AG08395 (cell line): ENCODE measurements around the gene FGA.

Experiments
- DNase-seq: peaks from one replicate; pipeline ENCODE4 v3.0.0; 2012; ENCODE audit warnings: mixed read lengths, low spot score

FGA gene

DNA sequence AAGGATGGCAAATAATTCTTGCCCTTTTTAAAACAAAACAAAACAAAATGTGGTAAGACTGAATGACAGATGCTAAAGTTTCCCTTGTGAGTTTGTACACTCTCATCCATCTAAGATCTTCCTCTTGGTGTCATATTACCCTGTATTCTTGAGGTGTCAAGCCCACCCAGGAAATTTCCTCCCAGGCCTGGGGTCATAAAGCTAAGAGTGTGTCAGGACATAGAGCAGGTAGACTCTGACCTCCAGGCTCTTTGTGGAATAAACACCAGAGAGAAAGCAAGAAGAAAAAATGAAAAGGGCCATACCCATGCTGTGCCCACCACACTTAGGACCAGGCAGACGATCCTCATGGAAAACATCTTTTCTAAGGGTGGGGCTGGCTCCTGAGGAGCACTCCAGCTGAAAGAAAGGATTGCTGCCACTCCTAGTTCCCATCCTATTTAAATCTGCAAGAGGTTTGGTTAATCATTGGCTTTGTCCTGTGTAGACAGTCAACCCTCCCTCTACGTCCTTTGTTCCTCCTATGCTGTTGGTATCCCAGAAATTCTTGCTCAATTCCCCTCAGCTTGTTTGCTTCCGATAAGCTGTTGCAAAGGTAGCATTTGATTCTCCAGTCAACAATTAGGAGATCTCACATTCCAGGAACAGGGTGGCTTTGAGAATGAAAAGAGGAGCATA lies at the start of gene FGA:
FGA (minus strand) TSS at position 414 of the 678 bp plus-strand sequence; CDS start at position 359, 55 bp downstream.
- no peak for DNase-seq

DNA sequence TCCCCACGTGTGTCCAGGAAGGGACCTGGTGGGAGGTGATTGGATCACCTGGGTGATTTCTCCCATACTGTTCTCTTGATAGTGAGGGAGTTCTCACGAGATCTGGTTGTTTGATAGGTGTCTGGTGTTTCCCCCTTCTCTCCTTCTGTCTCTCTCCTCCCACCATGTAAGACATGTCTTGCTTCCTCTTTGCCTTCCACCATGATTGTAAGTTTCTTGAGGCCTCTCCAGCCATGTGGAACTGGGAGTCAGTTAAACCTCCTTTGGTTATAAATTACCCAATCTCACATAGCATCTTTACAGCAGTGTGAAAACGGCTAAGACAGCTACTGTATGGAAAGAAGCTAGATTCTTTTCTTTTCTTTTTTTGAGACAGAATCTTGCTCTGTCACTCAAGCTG lies 43.5 kb upstream of the FGA start:
- no peak for DNase-seq

- no peak for DNase-seq
These were observed 41.3 kb upstream of the FGA start for GRCh38 chr4:154631828-154632227.

DNA sequence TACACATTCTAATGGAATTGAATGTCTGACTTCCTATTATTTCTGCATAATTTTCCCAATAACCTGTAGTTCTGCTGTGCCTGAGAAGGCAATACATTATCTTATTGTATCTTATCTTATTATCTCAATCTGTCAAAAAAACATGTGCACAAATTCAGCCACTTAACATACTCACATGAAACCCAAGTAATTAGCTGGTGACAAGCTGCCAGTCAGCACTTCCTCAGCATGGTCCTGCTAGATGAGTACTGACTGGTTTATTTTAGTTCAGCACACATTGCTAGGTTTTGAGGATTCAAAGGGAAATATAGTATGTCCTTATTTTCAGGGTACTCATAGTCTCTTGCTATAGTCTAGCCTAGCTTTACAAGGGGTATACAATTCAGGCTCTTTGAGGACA lies 39.8 kb upstream of the FGA start:
- DNase-seq: no peak

GRCh38 chr4:154626793-154627484 lies 36.4 kb upstream of the FGA start:
- DNase-seq: peak; percentile 11

GRCh38 chr4:154625971-154626370 lies 35.4 kb upstream of the FGA start:
- DNase-seq: no peak

DNA sequence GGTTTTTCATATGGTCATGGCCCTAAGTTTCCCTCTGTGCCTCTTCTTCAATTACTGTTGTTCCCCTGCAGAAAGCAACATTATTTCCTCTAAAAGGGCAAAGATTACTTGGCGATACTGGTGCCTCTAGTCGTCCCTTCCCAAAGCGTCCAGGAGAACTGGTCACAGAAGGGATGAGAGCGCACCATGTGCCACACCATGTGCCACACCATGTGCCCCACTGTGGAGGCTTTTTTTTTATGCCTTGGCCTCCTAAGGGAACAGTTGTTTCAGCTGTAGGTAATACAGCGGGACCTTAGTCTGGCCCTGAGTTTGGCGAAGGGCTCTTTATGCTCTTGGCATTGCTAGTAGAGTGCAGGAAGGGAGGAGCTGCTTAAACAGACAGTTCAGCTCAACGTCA lies 33.5 kb upstream of the FGA start:
- DNase-seq: no peak

GRCh38 chr4:154623436-154623835 lies 32.9 kb upstream of the FGA start:
- DNase-seq: no peak

GRCh38 chr4:154622598-154622997 lies 32.1 kb upstream of the FGA start:
- peak; percentile 29 for DNase-seq

- DNase-seq: no peak
These were observed 29.6 kb upstream of the FGA start for GRCh38 chr4:154620111-154620510.

DNA sequence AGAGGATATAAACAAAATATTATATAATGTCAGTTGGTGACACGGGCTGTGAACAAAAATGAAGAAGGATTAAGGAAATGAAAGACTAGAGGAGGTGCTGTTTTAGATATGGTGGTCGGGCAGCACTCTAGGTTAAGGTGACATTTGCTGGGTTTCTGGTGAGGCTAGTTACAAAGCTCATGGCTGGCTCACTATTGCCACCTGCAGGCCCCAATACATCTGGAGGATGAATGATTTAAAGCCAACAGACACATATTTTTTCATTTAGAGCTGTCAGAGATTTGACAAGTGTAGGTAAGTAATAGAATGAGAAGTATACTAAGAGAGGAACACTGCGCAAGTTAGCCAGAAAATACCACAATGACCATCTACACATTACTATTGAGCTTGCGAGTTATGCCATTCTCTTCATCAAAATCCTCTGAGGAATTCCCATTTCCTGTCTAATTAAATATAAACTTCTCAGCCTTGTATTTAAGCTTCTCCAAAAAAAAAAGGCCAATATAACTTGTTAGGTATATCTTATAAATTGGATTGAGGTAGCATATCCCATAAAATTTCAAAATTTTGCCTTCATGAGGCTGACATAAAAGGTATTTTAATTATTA lies 28.3 kb upstream of the FGA start:
- DNase-seq: peak; percentile 36

GRCh38 chr4:154617820-154618317 lies 27.3 kb upstream of the FGA start:
- DNase-seq: no peak

GRCh38 chr4:154616731-154617130 lies 26.2 kb upstream of the FGA start:
- DNase-seq: no peak

DNA sequence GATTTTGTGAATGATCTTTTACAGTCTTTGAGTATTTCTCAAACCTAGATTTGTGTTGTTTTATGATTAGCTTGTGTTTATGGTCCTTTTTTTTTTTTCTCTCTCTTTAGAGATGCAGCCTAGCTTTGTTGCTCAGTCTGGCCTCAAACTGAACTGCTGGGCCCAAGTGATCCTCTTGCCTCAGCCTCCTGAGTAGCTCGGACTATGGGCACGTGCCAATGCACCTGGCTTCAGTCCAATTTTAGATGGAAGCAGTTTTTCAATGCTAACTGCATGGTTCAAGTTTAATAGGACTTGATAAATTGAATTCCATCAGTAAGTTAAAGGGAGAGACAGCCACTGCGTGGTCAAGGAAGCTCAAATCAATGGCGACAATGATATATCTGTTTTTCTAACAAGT lies 25.7 kb upstream of the FGA start:
- DNase-seq: no peak

GRCh38 chr4:154615211-154615610 lies 24.7 kb upstream of the FGA start:
- no peak for DNase-seq

DNA sequence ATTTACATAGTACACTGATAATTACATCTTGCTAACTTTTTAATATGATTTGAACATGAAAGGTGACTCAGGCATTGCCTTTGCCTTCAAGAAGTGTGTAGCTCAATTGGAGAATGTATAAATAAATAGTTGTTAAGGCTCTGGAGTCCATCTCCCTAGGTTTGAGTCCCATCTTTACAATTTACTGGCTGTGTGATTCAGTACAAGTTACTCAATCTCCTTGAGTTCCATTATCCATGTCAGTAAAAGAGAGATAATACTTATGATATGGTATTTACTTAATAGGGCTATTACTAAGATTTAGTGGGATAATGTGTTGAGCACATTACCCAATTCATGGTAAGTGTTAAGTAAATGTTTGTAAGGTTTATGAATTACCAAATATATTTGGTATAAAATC lies 23.8 kb upstream of the FGA start:
- no peak for DNase-seq

DNA sequence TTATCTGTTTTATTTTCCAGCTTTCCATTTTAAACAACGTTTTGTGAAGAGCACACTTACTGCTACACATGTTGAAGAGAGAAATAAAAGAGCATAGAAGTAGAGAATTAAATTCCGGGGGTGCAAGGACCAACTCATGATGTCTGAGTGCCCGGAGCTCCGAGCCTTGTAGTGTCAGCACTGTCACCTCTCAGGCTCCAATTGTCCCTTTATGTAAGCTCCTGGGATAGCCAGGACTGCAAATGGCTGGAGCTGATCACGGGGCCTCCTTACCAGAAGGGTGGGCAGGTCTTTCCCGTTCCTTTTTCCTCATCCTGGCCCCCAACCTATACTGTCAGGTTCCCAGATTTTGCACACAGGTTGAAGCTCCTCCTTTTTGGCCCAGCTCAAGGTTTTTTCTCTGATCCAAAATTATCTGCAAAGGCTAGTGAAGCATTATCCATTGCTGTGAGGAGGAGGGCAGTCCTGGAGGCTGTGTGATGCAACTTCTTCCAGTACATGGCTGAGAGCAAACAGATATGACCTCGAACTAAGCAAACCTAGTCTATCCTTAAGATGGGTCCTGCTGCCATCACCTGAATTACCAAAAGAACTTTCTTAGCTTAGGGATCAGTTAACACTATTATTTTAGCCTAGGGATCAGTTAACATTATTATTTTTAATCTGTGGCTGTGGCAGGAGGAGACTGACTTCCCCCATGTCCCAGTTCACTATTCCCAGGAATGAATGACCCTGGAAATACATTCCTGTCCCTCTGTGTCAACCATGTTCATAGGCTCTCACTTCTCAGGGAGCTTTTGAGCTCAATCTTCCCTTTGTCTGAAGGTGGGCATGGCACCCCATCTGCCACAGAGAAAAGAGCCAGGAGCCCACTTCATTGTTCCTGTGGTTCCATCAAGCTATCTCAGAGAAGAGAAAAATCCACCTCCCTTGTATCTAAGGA lies 22.2 kb upstream of the FGA start, which contains the start of gene FGG:
FGG (minus strand) TSS at position 185 of the 943 bp plus-strand sequence; CDS start at position 138, 47 bp downstream.
- DNase-seq: no peak

GRCh38 chr4:154611833-154612232 lies 21.3 kb upstream of the FGA start:
- DNase-seq: no peak

- no peak for DNase-seq
These were observed 20.0 kb upstream of the FGA start for GRCh38 chr4:154610582-154610981.

GRCh38 chr4:154609532-154609931 lies 19.0 kb upstream of the FGA start:
- no peak for DNase-seq

DNA sequence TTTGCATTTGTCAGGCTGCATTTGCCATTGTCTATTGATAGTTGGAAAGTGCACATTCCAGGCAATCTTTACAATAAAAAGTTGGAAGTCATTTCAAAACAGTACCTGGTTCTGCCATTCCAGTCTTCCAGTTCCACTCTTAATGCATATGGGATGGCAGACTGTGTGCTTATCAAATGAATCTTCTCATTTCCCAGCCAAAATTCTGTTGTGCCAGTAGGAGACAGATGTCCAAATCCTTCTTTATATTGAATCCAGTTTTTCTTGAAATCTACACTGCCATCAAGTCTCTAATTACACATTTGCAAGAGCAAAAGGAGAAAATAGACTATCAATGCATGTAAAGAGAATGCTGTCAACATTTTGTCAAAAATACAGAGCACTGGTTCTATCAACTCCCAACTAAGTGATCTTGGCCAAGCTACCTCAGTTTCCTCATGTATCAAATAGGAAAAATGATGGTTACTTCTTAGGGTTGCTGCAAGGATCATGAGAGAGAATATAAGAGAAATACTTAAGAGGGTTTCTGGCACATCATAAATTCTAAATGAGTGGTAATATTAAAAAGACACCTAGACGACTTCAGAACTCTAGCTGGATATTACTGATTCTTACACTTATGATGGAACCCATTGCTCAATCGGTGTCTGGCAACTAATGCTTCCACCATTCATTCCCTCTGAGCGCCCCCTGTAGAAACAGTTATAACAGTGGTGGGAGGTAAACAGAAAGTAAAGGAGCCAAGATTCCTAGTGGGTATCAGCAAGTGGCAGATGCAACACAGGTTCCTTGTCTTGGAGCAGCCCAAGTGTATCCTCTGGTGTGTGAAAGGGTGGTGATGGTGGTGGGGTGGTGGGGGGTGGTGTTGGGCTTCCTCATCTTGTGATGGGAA lies 18.1 kb upstream of the FGA start:
- no peak for DNase-seq
